Epithelial cell of prostate (primary cell): ENCODE measurements around the gene HIBADH.

Experiments used
- DNase-seq: peaks from one replicate; pipeline ENCODE4 v3.0.0-alpha.2; 2011; ENCODE audit warnings: low read depth, low spot score
- H3K27ac ChIP-seq: fragments of 450-650 bp; 2 replicates; pipeline ENCODE4 v1.5.1; 2017; ENCODE audit warnings: mild to moderate bottlenecking

Gene HIBADH

DNA sequence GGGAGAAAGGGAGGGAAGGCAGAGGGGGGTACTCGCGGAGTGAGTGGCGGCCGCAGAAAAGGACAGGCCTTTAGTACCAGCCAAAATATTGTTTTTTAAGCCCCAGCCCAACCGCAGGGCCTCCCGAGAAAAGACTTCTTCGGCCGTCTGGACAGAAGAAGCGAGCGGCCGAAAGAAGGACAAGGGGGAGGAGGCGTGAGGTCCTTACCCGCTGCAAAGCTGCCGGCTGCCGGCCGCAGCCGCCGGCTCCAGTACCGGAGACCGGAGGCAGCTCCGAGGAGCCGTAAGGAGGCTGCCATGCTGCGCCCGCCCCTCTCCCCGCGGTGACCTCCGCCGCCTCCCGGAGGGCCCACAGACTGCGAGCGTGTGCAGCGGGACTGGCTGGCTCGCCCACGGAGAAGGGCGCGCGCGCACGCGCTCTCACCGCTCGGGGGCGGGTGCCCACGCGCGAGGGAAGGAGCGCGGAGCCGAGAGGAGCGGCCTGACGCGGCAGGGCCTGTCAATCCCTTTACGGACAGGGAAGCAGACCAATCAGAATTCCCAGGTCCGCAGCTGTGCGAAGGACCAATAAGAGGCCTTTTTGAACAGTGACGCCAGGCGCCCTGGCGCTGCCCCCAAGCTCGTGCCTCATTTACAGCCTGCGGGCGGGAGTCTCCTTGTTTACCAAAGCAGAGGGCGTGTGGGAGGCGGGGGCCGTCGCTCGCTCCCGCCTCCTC lies at the start of gene HIBADH:
TSS of gene HIBADH (minus strand) at position 394 of the 716 bp plus-strand sequence. CDS start at position 299, 95 bp downstream.
- peak; percentile 96 for DNase-seq
- peak within 1 kb of the TSS; percentile 50 for H3K27ac ChIP-seq

DNA sequence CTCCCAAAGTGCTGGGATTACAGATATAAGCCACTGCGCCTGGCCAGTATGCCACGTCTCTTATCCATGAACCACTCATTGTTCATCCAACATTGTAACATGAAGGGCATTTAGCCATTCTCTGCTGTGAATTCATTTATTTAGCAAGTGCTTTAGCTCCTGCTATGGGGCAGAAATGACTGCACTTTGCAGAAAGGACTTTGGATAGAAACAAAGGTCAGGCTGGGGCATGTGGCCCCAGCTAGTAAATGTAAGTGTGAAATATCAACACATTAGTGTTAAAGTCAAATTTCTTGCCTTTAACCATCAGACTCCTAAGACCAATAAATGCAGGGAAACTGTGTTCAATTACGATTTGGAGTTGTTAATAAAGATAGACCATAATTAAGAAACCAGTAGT lies 49.5 kb upstream of the HIBADH start:
- no peak for DNase-seq
- H3K27ac ChIP-seq, result no peak overlapping the region

DNA sequence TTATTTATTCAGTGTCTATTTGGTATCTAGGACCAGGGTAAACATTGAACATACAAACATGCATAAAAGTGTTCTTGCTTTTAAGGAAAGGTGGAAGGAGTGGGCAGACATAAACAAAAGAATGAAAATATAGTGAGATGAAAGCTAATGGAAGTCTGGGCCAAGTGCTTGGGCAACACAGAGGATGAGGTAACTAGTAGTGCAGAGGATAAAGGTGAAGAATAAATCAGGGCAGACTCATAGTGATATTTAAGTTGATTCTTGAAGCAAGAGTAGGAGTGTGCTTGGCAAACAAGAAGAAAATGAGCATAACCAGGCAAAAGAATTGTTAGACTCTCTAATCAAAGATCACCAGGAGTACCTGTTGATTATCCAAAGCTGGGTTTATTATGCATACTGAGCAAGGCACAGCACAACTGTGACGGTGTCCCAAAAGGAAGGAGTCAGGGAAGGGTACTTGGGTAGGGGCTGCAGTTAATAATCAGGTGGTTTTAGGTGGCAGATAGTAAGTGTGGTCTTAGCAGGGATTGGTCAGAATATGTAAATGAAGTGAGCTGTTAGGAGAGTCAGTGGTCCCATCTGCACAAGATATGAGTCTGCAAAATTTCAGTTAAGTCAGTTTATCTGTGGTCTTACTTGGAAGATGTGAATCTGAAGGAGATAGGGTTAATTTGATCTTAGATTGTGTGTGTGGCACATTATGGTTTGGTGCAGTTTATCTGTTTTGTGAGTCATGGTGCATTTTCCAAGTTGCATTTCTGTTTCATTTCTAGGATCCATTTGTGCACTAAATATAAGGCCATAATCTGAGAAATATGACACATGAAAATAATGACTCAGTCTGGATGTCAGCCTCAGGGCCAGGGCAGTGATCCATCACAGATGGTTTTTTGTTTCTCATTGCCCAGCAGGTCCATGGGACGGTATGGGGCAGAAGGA lies 46.7 kb upstream of the HIBADH start:
- DNase-seq, result no peak
- H3K27ac ChIP-seq, result no peak overlapping the region

DNA sequence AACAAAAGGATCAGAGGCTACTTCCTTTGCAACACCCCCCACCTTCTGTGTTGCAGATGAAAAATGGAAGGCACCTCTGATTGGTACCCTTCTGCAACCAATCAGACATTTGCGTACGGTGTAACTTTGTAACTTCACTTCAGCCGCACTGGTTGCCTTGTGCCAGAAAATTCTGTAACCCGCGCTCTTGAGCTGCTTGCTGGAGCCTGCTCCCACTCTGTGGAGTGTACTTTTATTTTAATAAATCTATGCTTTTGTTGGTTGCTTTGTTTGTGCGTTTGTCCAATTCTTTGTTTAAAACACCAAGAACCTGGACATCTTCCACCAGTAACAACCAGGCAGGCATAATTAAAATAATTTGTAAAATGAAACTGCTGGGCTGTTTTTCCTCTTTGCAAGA lies 45.8 kb upstream of the HIBADH start:
- H3K27ac ChIP-seq, result no peak overlapping the region
- DNase-seq, result no peak

DNA sequence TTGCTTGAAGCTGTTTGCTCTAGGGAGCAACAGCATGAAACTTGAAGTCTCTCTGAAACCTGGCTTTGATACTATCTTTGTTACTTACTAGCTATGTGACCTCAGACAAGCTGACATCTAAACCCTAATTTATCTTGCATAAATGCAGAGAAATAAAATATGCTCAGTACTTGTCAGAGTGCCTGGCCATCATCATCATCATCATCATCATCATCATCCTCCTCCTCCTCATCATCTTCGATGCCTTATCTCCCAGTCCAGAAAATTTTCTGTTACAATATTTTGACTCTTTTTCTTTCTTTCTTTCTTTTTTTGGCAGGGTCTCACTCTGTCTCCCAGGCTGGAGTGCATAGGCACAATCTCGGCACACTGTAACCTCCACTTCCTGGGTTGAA lies 42.5 kb upstream of the HIBADH start:
- no peak for DNase-seq

DNA sequence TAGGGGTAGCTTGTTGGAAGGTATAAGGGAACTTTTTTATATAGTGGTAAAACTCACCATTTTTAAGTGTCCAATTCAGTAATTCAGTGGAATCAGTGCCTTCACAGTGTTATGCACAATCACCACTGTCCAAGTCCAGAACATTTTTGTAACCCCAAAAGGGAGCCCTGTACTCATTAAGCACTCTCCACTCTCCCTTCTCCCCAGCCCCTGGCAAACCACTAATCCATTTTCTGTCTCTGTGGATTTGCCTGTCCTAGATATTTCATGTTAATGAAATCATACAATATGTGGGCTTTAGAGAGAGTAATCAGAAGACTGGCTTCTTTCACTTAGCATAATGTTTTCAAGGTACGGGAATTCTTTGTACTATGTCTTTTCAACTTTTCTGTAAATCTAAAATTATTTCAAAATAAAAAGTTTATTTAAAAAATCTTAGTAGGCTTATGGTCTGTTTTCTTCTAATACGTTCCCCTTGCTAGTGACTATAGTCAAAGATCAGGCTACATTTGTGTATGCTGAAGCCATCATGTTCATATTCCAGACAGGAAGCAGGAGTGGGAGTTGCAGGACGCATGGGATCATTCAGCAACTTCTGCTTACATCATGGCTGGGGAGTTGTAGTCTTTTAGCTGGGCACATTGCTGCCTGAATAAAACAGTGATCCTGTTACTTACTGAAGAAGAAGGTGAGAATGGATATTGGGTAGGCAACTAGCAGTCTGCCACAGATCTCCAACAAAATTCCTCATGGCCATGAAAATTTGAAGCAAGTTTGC lies 41.9 kb upstream of the HIBADH start:
- no peak for DNase-seq

More for the DNA sequence above, 42.5 kb upstream of the HIBADH start:
- H3K27ac ChIP-seq, result no peak overlapping the region

DNA sequence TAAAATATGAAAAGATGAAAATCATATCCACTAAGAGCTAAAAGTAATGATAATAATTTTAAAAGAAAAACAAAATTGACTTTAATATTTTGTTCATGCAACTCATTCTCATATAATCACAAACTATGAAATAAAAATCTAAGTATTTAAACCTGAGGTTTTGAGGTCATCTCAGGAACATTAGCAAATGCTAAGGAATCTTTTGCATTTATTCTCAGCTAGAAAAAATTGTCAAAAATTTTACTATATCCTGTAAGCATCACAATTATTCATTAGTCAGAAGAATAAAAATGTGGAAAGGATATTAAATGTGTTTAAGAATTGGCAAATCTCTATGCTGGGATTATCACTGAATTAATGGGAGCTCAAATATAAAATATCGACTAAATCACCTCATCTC lies 40.5 kb upstream of the HIBADH start:
- no peak overlapping the region for H3K27ac ChIP-seq
- DNase-seq, result no peak

More for the DNA sequence above, 41.9 kb upstream of the HIBADH start:
- no peak overlapping the region for H3K27ac ChIP-seq

DNA sequence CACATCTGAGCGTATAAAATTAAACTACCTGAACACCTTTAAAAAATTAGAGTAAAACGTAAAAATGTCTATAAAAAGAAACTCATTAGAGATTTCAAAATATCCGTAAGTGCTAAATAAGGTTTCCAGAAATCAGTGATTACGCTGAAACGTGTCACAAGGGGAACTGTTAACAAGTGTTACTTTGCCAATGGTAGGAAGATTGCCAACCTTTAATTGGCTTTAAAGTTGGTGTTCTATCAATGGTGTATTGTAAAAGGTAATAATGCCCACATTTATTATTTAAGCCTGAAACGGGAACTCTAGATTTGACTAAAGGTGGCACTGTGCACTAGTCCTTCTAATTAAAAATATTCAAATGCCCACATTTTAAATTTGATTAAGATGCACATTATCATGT lies 37.8 kb upstream of the HIBADH start:
- no peak for DNase-seq
- no peak overlapping the region for H3K27ac ChIP-seq

DNA sequence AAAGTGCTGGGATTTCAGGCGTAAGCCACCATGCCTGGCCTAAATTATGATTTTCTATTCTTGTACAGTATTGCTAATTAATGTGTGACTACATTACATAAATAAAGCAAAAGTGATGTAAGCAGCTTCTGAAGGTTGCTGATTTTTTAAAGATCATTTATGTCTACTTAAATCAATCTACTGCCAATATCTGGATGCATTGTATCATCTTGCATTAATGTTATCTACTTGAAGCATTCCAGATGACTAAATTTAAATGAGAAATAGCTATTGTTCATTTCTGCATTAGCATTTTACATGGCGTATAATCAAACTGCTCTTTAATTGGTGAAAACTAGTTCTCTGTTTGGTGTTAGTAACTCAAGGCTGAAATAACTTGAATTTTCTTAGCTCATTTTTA lies 37.1 kb upstream of the HIBADH start:
- no peak for DNase-seq
- no peak overlapping the region for H3K27ac ChIP-seq

DNA sequence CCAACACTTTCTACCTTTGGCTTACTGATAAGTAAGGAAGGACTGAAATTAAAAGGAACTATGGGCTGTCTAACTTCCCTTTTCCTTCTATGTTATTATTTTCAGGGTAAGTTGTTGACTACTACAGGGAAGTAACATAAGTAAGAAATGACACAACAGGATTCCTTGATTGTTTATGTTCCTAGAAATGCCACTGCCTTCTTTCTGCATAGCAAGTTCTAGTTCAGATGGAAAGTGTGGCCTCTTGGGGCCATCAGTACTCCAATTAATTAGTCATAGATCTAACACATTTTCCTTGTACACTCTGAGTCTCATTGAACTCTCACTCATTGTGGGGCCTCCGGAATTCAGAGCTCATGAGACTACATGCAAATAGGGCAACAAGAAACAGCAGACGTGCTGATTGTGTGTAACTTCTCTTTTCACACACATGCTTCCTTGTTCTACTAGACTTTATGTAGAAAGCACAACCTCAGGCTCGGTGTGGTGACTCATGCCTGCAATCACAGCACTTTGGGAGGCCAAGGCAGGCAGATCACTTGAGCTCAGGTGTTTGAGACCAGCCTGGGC lies 35.3 kb upstream of the HIBADH start:
- DNase-seq, result peak; percentile 43
- peak overlapping the region; percentile 28 for H3K27ac ChIP-seq

DNA sequence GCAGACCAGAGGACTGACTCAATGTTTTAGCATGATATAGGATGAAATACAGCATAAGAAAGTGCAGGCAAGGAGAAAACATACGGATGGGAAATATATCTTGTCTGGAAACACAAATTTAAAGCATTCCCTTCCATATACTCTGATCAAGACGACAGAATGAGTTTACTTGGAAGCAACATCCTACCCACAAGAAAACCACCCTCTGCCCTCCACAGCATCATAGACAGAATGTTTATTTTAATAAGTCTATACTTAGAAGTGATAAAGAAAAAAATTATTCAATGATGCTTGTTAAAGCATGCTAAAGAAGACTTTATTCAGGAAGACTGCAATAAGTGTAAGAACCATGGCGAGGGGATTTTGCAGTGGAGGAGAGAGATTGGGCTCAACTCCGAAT lies 32.4 kb upstream of the HIBADH start:
- no peak overlapping the region for H3K27ac ChIP-seq
- DNase-seq, result no peak

DNA sequence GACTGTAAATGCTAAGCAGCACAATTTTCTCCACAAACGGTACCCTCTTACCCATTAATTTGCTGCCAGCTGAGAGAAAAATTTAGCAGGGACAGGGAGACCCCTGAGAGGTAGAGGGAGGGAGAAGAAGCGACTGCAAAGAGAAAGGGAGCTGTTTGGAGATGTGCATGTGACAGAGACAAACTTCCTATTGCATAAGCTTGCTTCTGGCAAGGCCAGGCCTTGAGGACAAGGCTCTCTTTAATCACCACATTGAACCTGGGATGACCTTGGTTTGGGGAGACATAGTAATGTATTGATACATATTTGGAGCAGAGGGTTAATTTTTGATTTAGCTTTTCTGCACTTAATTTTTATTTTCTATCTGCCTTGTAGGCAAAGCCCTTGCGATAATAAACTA lies 31.1 kb upstream of the HIBADH start:
- no peak for DNase-seq

DNA sequence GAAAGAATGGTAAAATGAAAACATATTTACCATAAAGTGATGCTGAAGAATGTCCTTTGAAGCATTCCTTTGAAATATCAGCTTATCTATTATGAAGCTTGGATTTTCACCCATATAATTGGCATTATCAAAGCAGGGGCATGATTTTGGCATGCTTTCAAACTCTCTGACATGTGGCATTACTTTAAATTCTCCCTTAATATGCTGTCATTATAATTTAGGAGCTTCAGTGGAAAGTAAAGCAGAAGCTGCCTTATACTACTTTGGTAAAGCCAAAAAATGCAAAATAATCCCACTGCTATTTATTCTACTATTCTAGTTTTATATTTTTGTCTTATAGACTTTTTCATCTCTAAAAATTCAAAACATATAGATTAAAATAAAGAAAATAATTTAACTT lies 28.0 kb upstream of the HIBADH start:
- no peak for DNase-seq
- no peak overlapping the region for H3K27ac ChIP-seq

More for the DNA sequence above, 31.1 kb upstream of the HIBADH start:
- no peak overlapping the region for H3K27ac ChIP-seq

DNA sequence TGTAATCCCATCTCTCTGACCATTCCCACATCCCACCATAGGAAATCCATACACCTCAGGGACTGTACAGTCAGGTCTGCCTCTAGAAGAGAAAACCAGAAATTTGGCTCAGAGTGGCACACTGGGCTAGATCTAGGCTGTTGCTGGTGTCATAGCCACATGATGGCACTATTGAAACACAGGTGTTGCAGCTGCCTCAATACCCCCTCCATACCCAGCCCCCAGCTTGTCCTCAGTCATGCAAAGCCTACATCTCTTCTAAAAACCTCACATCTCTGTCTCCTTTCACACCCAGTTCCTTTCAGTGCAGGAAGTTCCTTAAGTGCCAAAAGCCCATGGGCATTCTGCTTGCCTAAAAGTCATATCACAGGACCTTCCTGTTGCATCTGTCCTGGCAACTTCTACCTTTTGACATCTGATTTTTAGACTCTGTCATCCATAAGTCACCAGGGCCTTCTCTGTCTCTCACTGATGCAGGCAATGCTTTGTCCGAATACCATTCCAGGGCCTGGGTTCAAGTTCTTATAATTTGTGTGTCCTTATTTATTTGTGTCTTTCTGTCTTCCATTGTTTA lies 27.0 kb upstream of the HIBADH start:
- DNase-seq, result no peak
- H3K27ac ChIP-seq, result no peak overlapping the region

DNA sequence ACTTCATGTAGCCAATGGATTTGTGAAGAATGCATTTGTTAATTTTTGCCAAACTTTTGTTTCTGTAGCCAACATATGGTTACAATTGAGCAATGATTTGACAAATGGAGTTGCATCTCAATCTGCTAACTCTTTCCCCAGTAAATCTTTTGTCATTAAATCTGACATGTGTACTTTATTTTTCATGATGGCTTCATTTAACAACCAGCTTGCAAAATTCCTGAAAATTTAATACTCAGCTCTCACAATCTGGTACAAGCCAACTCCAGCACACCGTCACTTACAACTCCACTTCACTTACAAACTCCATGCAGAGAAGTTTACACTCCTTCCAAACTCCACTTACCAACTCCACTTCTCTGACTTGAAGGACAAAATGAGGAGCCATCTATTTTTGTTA lies 26.5 kb upstream of the HIBADH start:
- DNase-seq, result no peak
- no peak overlapping the region for H3K27ac ChIP-seq

DNA sequence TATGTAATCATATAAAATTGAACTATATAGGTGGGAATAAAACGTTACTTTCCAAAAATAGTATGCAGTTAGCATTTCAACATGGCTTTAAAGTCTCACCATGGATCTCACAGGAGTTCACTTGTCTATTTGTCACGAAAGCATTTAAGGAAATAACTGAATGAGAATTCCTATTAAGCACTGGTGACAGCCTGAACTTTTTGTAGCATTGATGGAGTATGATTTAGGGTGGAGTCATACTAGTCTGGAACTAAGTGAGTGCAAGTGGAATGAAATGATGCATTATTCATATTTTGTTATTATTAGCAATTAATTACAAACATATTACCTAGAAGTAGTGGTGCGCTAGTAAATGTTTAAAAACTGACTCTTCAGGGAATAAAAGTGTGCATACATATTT lies 26.0 kb upstream of the HIBADH start:
- no peak for DNase-seq
- H3K27ac ChIP-seq, result no peak overlapping the region

DNA sequence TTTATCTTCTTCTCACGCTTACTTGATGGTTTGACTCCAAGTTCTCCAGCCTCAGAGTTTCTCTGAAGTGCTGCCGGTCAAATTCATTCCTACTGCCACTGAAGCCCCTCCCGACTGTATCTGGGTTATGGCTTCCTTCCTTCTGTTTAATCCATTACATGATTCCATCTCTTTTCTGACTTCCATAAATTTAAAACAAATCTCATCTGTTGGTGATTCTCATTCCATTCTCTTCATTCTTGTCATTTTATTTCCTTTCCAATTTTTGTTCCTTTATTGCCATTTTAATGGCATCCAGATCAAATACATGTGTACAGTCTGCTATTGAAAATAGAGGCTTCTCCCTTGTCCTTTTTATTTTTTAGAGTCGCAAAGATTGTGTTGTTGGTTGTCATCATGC lies 25.4 kb upstream of the HIBADH start:
- H3K27ac ChIP-seq, result no peak overlapping the region
- no peak for DNase-seq

DNA sequence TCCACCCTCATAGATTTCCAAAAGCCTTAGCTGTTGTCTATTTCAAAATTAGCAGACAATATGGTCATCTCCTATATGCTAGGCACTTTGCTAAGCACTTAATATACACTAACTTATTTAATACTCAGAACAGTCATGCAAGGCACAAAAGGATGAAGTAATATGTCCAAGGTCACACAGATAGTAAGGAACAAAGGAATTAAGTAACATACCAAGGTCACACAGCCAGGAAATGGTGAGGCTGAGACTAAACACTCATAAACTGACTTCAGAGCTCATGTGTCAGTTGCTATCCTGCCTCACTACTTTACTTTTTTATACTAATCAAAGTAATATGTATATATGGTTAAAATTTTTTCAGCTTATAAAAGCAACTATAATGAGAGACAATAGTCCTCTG lies 23.6 kb upstream of the HIBADH start:
- no peak for DNase-seq
- H3K27ac ChIP-seq, result no peak overlapping the region

DNA sequence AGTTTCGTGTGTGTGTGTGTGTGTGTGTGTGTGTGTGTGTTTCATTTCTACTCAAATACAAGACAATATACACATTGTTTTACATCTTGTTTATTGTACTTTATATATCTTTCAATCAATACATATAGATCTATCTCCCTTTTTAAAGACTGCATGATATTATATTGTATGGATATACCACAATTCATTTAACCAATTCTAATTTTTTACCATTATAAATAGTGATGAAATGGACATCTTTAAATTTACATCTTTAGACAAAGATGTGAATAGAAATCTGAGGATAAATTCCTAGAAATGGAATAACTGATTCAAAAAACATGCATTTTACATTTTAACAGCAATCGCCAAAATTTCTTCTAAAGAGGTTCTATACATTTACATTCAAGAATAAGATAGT lies 23.2 kb upstream of the HIBADH start:
- DNase-seq, result no peak
- no peak overlapping the region for H3K27ac ChIP-seq

DNA sequence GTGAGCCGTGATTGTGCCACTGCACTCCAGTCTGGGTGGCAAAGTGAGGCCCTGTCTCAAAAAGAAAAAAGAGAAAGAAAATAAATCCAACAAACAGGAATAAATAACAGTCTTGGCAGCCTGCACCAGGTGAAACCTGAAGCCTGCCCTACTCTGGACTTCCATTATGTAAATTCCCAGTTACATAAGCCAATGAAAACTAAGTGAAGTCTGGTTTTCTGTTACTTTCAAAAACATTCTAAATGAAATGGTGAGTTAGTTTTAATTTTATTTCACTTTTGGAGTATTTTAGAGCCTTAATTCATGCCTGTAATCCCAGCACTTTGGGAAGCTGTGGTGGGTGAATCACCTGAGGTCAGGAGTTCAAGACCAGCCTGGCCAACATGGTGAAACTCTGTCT lies 22.5 kb upstream of the HIBADH start:
- no peak for DNase-seq

More for the DNA sequence above, 22.5 kb upstream of the HIBADH start:
- H3K27ac ChIP-seq, result no peak overlapping the region
